Placental epithelial cell (primary cell): ENCODE measurements around the gene RUSF1. TPM values are rescaled to one million over a fixed set of nuclear protein-coding genes. Genes with fewer than 3 reads are reported as not detected.

ENCODE experiments used
- total RNA-seq: library from RNA; depleted of rRNA; stranded (reverse); fragments of >200 nt; gene quantifications from 2 replicates; pipeline ENCODE4 v1.2.3, GENCODE V29; 2012

RUSF1 gene
- 61.6 and 80.4 TPM in 2 replicates for total RNA-seq

DNA sequence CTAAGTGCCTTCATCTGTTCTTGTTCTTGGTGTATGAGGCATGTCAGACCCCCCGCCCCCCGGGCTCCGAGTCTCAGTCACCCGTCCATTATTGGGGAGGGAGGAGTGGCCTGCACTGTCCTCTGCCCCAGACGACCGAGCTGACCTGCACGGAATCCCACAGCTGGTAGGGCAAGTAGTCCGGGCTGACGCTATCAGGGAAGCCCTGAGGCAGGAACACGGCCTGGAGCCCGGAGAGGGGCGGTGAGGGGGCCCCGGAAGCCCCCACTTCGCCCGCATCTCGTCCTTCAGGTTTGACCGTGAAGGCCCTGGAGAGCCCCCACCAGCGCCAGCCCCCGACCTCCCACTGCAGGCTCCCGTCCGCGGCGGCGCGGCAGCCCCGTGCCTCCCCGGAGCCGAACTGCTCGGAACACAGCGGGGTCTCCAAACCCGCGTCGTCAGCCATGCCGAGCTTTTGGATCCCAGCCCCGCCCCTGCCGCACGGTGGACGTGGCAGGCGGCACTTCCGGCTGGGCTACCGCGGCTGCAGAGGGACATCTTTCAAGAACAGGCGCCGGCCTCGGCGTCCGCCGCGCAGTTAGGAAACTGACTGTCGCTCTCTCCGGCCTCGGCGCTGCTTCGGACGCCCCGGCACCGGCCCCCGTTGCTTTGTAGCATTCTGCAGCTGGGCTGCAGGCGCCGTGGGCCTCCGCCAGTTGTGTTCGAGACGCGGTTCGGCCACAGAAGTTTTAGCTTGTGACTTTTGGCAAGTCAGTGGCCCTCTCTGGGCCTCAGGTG, at the start of gene RUSF1:
Gene RUSF1 (minus strand): TSS at position 463 of the 777 bp plus-strand sequence. CDS start 18 bp downstream, at position 445.

DNA sequence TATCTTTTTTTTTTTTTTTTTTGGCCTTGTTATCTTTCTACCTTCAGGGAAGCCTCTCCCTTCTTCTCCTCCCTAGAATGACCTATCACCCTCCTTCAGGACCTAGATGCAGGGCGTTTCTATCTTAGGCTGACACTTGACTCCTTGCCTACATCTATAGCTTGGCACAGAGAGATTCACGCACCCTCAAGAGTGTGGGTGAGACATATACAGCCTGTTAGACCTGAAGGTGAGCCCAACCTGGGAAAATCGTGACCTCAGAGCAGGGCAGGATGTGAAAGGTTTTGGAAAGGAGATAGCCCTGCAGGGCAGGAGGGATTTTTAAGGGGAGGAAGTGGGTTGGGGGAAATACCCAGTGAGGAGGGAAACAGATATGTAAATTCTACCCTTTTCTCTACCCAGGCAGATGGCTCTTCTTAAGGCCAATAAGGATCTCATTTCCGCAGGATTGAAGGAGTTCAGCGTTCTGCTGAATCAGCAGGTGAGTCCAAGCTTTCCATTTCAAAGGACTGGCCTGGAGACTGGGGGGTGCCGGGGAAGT, 19.6 kb upstream of the RUSF1 start, which contains the start of gene AHSP:
Gene AHSP (plus strand): TSS at position 167 of the 541 bp plus-strand sequence. CDS start 240 bp downstream, at position 407.

DNA sequence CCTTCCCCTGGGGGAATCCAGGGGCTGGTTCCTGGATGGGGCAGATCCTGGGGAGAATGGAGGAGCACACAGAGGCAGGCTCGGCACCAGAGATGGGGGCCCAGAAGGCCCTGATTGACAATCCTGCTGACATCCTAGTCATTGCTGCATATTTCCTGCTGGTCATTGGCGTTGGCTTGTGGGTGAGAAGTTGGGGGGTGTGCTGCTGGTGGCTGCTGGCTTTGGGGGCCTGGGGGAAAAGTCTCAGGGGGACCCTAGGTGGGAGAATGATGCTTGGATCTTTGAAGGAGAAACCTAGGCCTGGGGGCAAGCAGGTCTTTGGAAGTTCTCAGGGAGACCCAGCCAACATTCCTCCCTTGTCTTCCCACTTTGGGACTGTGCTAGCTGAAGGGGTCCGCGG, 25.1 kb downstream of the RUSF1 start, which contains the start of gene SLC5A2:
Gene SLC5A2 (plus strand): TSS at position 43 of the 400 bp plus-strand sequence. CDS start 14 bp downstream, at position 57.

DNA sequence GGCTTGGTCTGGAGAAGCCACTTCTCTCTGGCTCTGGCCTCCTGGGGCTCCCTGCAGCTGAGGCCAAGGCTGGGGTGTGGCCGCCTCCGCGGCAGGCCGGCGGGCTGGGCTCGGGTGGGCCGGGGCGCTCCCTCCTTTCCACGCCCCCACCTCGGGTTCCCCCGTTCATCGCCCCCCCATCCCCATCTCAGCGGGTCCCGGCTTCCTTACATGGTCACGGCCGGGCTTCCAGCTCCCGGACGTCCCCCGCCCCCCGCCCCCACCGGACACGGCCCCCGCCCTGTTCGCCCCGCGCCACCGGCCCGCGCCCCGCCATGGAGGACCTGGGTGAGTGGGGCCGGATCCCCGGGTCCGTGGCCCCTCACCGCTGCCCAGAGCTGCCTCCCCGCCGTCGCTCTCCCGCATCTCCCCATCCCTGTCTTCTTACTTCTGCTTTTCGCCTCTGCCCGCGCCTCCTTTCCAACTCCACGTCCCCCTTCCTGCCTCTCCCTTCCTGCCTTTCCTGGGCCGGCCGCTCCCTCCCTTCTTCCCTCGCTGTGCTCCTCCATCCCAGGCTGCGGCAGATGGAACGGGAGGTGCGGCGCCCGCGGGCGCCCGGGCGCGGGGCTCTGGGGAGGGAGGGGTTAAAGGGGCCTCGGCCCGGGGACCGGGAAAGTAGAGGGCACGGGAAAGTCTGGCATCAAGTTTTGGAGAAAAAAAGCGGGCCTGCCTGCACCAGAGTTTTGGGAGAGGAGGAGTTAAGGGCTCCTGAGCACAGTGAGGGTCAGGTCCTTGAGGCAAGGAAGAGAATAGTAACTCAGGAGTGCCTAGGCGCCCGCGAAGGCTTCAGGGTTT, 36.1 kb downstream of the RUSF1 start, which contains the start of gene TGFB1I1:
Gene TGFB1I1 (plus strand): TSS at position 278 of the 834 bp plus-strand sequence. CDS start 37 bp downstream, at position 315.

DNA sequence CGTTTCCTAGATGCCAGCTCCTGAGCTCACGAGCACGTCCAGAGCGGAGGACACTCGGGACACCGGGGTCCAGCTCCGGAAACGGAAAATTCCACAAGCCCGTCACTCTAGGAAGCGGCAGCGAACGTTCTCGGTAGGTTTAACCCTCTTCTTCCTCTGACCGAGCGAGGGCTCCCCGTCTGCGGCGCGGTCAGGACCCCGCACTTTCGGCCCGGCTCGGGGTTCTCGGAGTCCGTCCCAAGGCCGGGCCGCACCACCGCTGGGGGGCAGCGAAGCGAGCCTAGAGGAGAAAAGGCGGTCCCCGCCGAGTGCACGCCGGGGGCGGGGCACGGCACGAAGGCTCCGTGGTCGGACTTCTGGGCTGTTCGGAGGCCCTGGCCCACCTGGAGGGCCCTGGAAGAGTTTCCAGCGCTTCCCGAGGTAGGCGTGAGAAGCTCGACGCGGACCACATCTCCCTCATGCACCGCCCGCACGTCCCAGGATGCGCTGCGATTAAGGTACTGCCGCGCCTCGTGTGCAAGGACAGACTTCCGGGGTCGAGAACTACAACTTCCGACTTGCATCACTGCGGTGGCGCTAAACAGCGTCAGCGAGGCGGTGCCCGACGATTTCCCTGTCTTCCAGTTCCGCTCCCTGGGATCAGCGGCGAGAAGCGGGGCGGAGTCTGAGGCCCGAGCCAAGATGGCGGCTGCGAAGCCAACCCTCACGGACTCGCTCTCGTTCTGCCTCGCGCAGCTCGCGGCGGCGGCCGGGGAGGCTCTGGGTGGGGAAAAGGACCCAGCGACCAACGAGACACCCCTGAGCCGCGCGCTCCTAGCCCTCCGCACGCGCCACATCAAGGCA, 49.1 kb downstream of the RUSF1 start, which contains the start of gene ARMC5:
Gene ARMC5 (plus strand): TSS at position 658 of the 843 bp plus-strand sequence. CDS start 24 bp downstream, at position 682.

Other genes starting within 250 kb of the RUSF1 start
- gene ITGAM, start 248.4 kb downstream of the RUSF1 start, total RNA-seq: under 0.01 TPM in 1 of 2 replicates, not detected in the other
- not detected in 2 replicates for gene ITGAX, start 153.2 kb downstream of the RUSF1 start, total RNA-seq
- not detected in 2 replicates for gene ITGAD, start 115.1 kb downstream of the RUSF1 start, total RNA-seq
- gene COX6A2, start 80.0 kb downstream of the RUSF1 start, total RNA-seq: not detected in 2 replicates
- 0.87 and 2.4 TPM in 2 replicates for gene ZNF843, start 65.6 kb downstream of the RUSF1 start, total RNA-seq
- gene ARMC5, start 48.9 kb downstream of the RUSF1 start, total RNA-seq: 16.5 and 19.6 TPM in 2 replicates
- 61.3 and 62.0 TPM in 2 replicates for gene TGFB1I1, start 36.2 kb downstream of the RUSF1 start, total RNA-seq
- 0.54 and 0.79 TPM in 2 replicates for gene SLC5A2, start 25.3 kb downstream of the RUSF1 start, total RNA-seq
- gene AHSP, start 19.5 kb upstream of the RUSF1 start, total RNA-seq: not detected in 2 replicates